SK-N-SH (cell line): ENCODE measurements around the gene THAP12.

Experiments
- CTCF ChIP-seq: fragments of 200-600 bp; sonication (generic); IDR thresholded peaks from 2 replicates; pipeline ENCODE4 v1.6.1; 2017; ENCODE audit warnings: antibody characterized with exemption, mild to moderate bottlenecking, moderate library complexity
- EP300 ChIP-seq, 2 experiments: IDR thresholded peaks; 2 replicates each; pipeline versions ENCODE4 v1.4.0 to v1.6.1; 2012; ENCODE audit warnings: borderline replicate concordance in 1 of 2, low read depth in 1 of 2, low read length in 1 of 2
- EZH2phosphoT487 ChIP-seq: fragments of 200-600 bp; sonication (generic); IDR thresholded peaks from 2 replicates; pipeline ENCODE4 v1.6.1; 2017; ENCODE audit warnings: low read depth, mixed run types, mild to moderate bottlenecking, antibody characterized with exemption, moderate library complexity, borderline replicate concordance
- FOSL2 ChIP-seq: IDR thresholded peaks from 2 replicates; pipeline ENCODE4 v1.4.0; 2012; ENCODE audit warnings: low read depth, mild to moderate bottlenecking, moderate library complexity, borderline replicate concordance
- MAX ChIP-seq: IDR thresholded peaks from 2 replicates; pipeline ENCODE4 v1.4.0; 2012; ENCODE audit warnings: low read depth
- MXI1 ChIP-seq: IDR thresholded peaks from 2 replicates; pipeline ENCODE4 v1.6.1; 2012; ENCODE audit warnings: mild to moderate bottlenecking, low read depth, low read length, improper control_type of control experiment
- NRF1 ChIP-seq: IDR thresholded peaks from 2 replicates; pipeline ENCODE4 v1.6.1; 2012; ENCODE audit warnings: low read depth, mild to moderate bottlenecking, low read length
- POLR2AphosphoS5 ChIP-seq: IDR thresholded peaks from 2 replicates; pipeline ENCODE4 v1.6.1; 2012; ENCODE audit warnings: low read depth, low read length
- RCOR1 ChIP-seq: fragments of 150-350 bp; IDR thresholded peaks from 2 replicates; pipeline ENCODE4 v1.6.1; 2017; ENCODE audit warnings: antibody characterized with exemption, low read length
- SIN3A ChIP-seq: IDR thresholded peaks from 2 replicates; pipeline ENCODE4 v1.6.1; 2012; ENCODE audit warnings: low read depth, mild to moderate bottlenecking, low read length, moderate library complexity, borderline replicate concordance
- YY1 ChIP-seq: IDR thresholded peaks from 2 replicates; pipeline ENCODE4 v1.4.0; 2012; ENCODE audit warnings: low read depth, mild to moderate bottlenecking
- ZBTB33 ChIP-seq: IDR thresholded peaks from 2 replicates; pipeline ENCODE4 v1.4.0; 2012; ENCODE audit warnings: low read depth, borderline replicate concordance

- TF ChIP-seq ZBTB33, result no peak
- TF ChIP-seq NRF1, result no peak
- no peak for TF ChIP-seq CTCF
- no peak for TF ChIP-seq POLR2AphosphoS5
- TF ChIP-seq RCOR1, result no peak
- TF ChIP-seq MAX, result no peak
- TF ChIP-seq MXI1, result no peak
- TF ChIP-seq EP300 (IDR thresholded peaks at IDR 0.05; ENCODE audit: borderline replicate concordance in 1 of 2, low read depth in 1 of 2, low read length in 1 of 2), result no peak
- TF ChIP-seq FOSL2, result no peak
- TF ChIP-seq EZH2phosphoT487, result no peak
- TF ChIP-seq SIN3A, result no peak
- TF ChIP-seq YY1, result no peak
Measured at GRCh38 chr11:76329983-76330382, 50.9 kb downstream of the THAP12 start.
